Measurements from ENCODE around the gene E2F3.

E2F3 gene

GRCh38 chr6:20409427-20409971, 7.8 kb downstream of the E2F3 start:
- FAIRE-seq (no peak), DNase-seq (ENCODE audit: insufficient read length, low spot score) (no peak)
- TF ChIP-seq CTCF (IDR thresholded peaks at IDR 0.05; ENCODE audit: insufficient read depth, missing control alignments) = no peak

- FAIRE-seq (no peak), DNase-seq (ENCODE audit: insufficient read length, low spot score) (no peak)
- TF ChIP-seq CTCF (IDR thresholded peaks at IDR 0.05; ENCODE audit: insufficient read depth, missing control alignments) = no peak
Observed at GRCh38 chr6:20411544-20411943, 9.9 kb downstream of the E2F3 start.

- no peak for TF ChIP-seq CTCF (IDR thresholded peaks at IDR 0.05; ENCODE audit: insufficient read depth, missing control alignments)
- FAIRE-seq = no peak
- no peak for DNase-seq (ENCODE audit: insufficient read length, low spot score)
Observed at GRCh38 chr6:20411953-20412681, 10.4 kb downstream of the E2F3 start.

- FAIRE-seq (no peak), DNase-seq (ENCODE audit: insufficient read length, low spot score) (no peak)
- no peak for TF ChIP-seq CTCF (IDR thresholded peaks at IDR 0.05; ENCODE audit: insufficient read depth, missing control alignments)
Observed at GRCh38 chr6:20412682-20413073, 11.0 kb downstream of the E2F3 start.

GRCh38 chr6:20413826-20414225, 12.1 kb downstream of the E2F3 start:
- DNase-seq (ENCODE audit: insufficient read length, low spot score) = no peak
- no peak for TF ChIP-seq CTCF (IDR thresholded peaks at IDR 0.05; ENCODE audit: insufficient read depth, missing control alignments)
- FAIRE-seq = no peak

GRCh38 chr6:20414711-20415110, 13.0 kb downstream of the E2F3 start:
- DNase-seq (ENCODE audit: insufficient read length, low spot score) (no peak), FAIRE-seq (no peak)
- no peak for TF ChIP-seq CTCF (IDR thresholded peaks at IDR 0.05; ENCODE audit: insufficient read depth, missing control alignments)

GRCh38 chr6:20415304-20415703, 13.6 kb downstream of the E2F3 start:
- no peak for DNase-seq (ENCODE audit: insufficient read length, low spot score)
- FAIRE-seq = no peak
- TF ChIP-seq CTCF (IDR thresholded peaks at IDR 0.05; ENCODE audit: insufficient read depth, missing control alignments) = no peak
